RWPE1 (cell line): Measurements from ENCODE around the gene LITAFD.

Source experiments
- CTCF ChIA-PET: fragments of 350-600 bp; sonication (Branson Sonifier 250); formaldehyde crosslinking; extraction: SDS; loops from one replicate; lab custom pipeline; 2021; lab: Yijun Ruan, JAX
- POLR2A ChIA-PET: fragments of 400-600 bp; formaldehyde crosslinking; extraction: SDS; loops from one replicate; lab custom pipeline; 2020; ENCODE audit warnings: antibody characterized with exemption; ENCODE audit not compliant: low non-redundant PET; lab: Yijun Ruan, JAX
- DNase-seq: peaks from one replicate; pipeline ENCODE4 v3.0.0; 2012; ENCODE audit warnings: low spot score
- H3K27ac ChIP-seq: fragments of 450-650 bp; 2 replicates; pipeline ENCODE4 v1.5.1; 2017
- TF ChIP-seq, protein P1 (sequence below): fragments of 450-650 bp; conservative IDR thresholded peaks from 2 replicates; pipeline ENCODE4 v1.5.1; 2017; ENCODE audit warnings: low read depth, mild to moderate bottlenecking

Gene LITAFD

DNA sequence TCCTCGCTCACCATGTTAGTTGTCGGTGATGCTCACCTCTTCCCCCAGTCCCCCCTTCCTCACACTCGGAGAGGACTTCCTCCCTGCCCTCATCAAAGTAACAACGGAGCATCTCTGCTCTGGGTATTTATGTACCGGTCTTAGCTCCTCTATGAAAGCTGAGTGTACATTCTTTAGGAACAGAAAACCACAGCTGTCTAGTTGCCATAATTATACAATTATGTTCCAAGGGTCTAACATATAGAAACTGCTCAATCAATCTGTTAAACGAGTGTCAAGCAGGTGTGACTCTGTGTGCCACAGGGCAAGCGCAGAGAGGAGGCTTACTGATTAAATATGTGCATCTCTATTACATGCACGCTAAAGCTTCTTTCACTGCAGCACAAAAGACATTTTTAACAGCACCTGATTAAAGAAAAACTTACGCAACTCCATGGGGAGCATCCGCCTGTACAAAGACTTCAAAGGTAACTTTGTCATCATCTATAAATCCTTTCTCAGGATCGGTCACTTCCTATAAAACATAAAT is 37.8 kb downstream of the LITAFD start:
- H3K27ac ChIP-seq: no peak overlapping the region
- no peak for DNase-seq
- POLR2A ChIA-PET: no interaction called here
- TF ChIP-seq, protein P1, sequence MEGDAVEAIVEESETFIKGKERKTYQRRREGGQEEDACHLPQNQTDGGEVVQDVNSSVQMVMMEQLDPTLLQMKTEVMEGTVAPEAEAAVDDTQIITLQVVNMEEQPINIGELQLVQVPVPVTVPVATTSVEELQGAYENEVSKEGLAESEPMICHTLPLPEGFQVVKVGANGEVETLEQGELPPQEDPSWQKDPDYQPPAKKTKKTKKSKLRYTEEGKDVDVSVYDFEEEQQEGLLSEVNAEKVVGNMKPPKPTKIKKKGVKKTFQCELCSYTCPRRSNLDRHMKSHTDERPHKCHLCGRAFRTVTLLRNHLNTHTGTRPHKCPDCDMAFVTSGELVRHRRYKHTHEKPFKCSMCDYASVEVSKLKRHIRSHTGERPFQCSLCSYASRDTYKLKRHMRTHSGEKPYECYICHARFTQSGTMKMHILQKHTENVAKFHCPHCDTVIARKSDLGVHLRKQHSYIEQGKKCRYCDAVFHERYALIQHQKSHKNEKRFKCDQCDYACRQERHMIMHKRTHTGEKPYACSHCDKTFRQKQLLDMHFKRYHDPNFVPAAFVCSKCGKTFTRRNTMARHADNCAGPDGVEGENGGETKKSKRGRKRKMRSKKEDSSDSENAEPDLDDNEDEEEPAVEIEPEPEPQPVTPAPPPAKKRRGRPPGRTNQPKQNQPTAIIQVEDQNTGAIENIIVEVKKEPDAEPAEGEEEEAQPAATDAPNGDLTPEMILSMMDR: no peak
- CTCF ChIA-PET: no interaction called here

DNA sequence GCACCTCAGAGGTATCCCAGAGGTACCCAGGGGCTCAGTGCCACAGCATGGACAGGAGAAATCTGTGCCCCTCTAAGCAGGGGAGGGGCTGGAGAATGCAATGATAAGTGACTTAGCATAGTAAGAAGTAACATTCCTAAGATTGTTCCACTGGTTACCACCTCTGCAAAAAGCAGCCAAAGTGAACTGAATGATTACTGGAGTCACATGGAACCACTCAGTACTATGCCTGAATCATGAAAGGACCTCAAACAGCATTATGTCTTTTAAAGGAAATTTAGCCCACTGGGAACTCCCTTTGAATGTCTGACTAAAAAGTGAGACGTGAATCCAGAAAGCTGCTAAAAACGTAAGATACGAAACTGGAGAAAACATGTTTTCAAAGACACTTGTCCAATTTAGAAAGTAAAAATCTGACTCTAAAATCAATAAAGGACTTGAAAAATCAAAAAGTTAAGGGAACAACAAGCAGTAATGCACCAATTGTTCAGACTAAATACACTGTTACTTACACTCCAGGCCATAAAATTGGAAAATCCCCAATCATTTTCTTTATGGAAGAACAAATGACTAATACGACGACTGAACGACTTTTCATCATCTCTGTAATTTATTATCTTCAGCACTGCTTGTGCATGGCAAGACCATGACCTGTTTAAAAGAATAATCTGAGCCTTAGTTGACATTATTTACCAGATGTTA is 38.6 kb downstream of the LITAFD start:
- TF ChIP-seq, protein P1: no peak
- ChIA-PET CTCF (no interaction called here), POLR2A (interaction anchor here (0.6 kb wide), 1 partner anchor 39 kb away, joined by 5 read pairs; no protein-coding TSS in a partner anchor)
- DNase-seq: no peak
- no peak overlapping the region for H3K27ac ChIP-seq

DNA sequence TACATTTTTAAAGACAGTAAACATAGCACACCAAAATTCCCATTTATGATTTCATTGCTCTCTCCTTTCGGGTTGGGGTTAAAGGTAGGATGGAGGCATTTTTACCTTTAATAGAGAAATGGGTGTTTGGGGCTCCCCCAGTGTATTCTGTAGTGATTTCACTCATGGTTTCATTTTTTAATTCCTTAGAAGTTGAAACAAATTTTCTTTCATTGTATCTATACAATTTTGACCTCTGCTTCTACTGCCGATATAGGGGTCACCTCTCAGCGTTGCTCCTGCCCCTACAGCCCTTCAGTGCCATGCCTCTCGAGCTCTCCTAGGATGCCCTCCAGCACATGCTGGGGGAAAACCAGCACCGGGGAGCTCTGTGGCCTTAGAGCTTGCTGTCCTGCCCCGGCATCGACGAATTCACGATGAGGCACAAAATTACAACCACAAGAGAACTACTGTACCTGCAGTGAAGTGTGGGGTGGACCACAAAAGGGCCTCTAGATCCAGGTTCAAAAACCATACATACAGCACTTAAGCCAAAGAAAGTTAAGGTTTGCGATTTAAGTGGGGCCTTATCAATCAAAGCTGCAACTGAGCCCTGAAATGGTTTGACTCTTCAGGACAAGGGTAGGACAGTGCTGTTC is 39.3 kb downstream of the LITAFD start:
- no peak for DNase-seq
- no peak overlapping the region for H3K27ac ChIP-seq
- ChIA-PET POLR2A (interaction anchor here (0.6 kb wide), 1 partner anchor 38 kb away, joined by 5 read pairs; no protein-coding TSS in a partner anchor), CTCF (no interaction called here)
- TF ChIP-seq, protein P1: no peak

GRCh38 chr16:8923199-8923598 is 41.0 kb downstream of the LITAFD start:
- TF ChIP-seq, protein P1: no peak
- no peak for DNase-seq
- H3K27ac ChIP-seq: no peak overlapping the region
- ChIA-PET CTCF (no interaction called here), POLR2A (no interaction called here)

DNA sequence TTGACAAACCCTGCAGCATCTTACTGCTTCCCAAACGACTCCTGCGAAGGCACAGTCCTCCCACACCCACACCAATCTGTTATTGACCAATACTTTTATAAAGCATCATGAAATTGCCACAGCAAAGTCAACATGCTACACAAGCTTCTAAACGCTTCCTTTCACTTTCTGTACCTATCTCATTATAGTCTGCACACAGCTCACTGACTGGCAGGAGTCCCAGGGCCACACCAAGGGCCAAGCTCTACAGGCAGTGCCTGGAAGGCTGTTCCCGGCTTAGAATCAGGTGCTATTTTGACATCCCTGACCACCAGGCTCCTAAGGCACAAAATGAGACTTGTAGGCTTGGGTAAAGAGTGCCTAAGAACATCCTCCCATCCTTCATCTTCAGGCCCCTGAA is 42.1 kb downstream of the LITAFD start:
- no peak overlapping the region for H3K27ac ChIP-seq
- no peak for DNase-seq
- CTCF ChIA-PET: no interaction called here
- TF ChIP-seq, protein P1: no peak
- POLR2A ChIA-PET: no interaction called here

DNA sequence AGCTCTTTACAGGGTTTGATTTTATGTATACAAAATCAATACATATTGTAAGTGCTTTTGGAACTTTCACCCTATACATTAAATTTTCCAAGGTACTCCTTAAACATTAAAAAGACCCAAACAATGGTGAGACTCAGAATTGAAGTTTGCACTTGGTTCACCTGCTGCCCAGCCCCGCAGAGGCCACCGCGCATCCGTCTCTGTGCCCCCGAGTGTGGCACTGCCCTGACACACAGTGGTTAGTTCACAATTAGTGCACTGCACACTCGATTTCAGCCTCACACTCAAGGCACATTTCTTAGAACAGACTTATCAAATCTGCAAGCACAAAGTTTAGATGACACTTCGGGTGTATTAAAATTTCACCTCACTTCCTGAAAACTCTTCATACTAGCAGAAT is 43.3 kb downstream of the LITAFD start:
- TF ChIP-seq, protein P1: no peak
- CTCF ChIA-PET: interaction anchor here (0.7 kb wide), 1 partner anchor 272 kb away, joined by 5 read pairs; no protein-coding TSS in a partner anchor
- H3K27ac ChIP-seq: no peak overlapping the region
- no peak for DNase-seq
- POLR2A ChIA-PET: no interaction called here
